MM.1S (cell line): ENCODE measurements around the gene GPR26.

Source experiments
- DNase-seq: peaks from one replicate; pipeline ENCODE4 v3.0.0-alpha.2; 2015
- H2AFZ ChIP-seq: fragments of 300-600 bp; sonication (generic); 2 replicates; pipeline ENCODE4 v1.6.0; 2016; ENCODE audit warnings: antibody characterized with exemption, low read length
- H3F3A ChIP-seq: fragments of 300-600 bp; sonication (generic); 2 replicates; pipeline ENCODE4 v1.6.1; 2016; ENCODE audit warnings: mild to moderate bottlenecking, antibody characterized with exemption, low read length, moderate library complexity, mixed read lengths; ENCODE audit not compliant: insufficient read depth
- H3K27ac ChIP-seq: fragments of 300-600 bp; sonication (generic); 2 replicates; pipeline ENCODE4 v1.5.1; 2016; ENCODE audit warnings: mild to moderate bottlenecking, low read length
- H3K27me3 ChIP-seq: fragments of 300-600 bp; sonication (generic); replicated peaks from 2 replicates; pipeline ENCODE4 v1.6.0; 2016; ENCODE audit warnings: low read length; ENCODE audit not compliant: insufficient read depth
- H3K36me3 ChIP-seq: fragments of 300-600 bp; sonication (generic); replicated peaks from 2 replicates; pipeline ENCODE4 v1.6.1; 2016; ENCODE audit warnings: mild to moderate bottlenecking, low read length, mixed read lengths; ENCODE audit not compliant: insufficient read depth
- H3K4me1 ChIP-seq: fragments of 300-600 bp; sonication (generic); 2 replicates; pipeline ENCODE4 v1.6.1; 2016; ENCODE audit warnings: low read length, mixed read lengths
- H3K4me2 ChIP-seq: fragments of 300-600 bp; sonication (generic); 2 replicates; pipeline ENCODE4 v1.6.0; 2016; ENCODE audit warnings: low read depth, low read length
- H3K4me3 ChIP-seq: fragments of 300-600 bp; sonication (generic); 2 replicates; pipeline ENCODE4 v1.5.1; 2016; ENCODE audit warnings: low read length, mixed read lengths
- H3K79me2 ChIP-seq: fragments of 300-600 bp; sonication (generic); 2 replicates; pipeline ENCODE4 v1.6.1; 2016; ENCODE audit warnings: mixed run types, low read length, mixed read lengths
- H3K9ac ChIP-seq: fragments of 300-600 bp; sonication (generic); 2 replicates; pipeline ENCODE4 v1.6.1; 2016; ENCODE audit warnings: low read length, mixed read lengths
- H3K9me2 ChIP-seq: fragments of 300-600 bp; sonication (generic); replicated peaks from 2 replicates; pipeline ENCODE4 v1.6.1; 2016; ENCODE audit warnings: mild to moderate bottlenecking, low read length, mixed read lengths; ENCODE audit not compliant: insufficient read depth
- H3K9me3 ChIP-seq: fragments of 300-600 bp; sonication (generic); replicated peaks from 2 replicates; pipeline ENCODE4 v1.6.1; 2016; ENCODE audit warnings: mild to moderate bottlenecking, low read length, mixed read lengths; ENCODE audit not compliant: insufficient read depth
- H4K20me1 ChIP-seq: fragments of 300-600 bp; sonication (generic); 2 replicates; pipeline ENCODE4 v1.6.1; 2016; ENCODE audit warnings: mild to moderate bottlenecking, low read length, moderate library complexity, mixed read lengths; ENCODE audit not compliant: insufficient read depth
- EZH2 ChIP-seq: fragments of 300-600 bp; sonication (generic); optimal IDR thresholded peaks from 2 replicates; pipeline ENCODE3; 2017; ENCODE audit warnings: low read depth, mild to moderate bottlenecking, antibody characterized with exemption, low read length, mixed read lengths
- EZH2phosphoT487 ChIP-seq: fragments of 300-600 bp; sonication (generic); IDR thresholded peaks from 2 replicates; pipeline ENCODE4 v1.6.1; 2018; ENCODE audit warnings: antibody characterized with exemption, low read length
- TF ChIP-seq, protein P1 (sequence below): fragments of 300-600 bp; sonication (generic); IDR thresholded peaks from 2 replicates; pipeline ENCODE4 v1.5.1; 2016; ENCODE audit warnings: antibody characterized with exemption, low read length, mixed read lengths

GPR26 gene

DNA sequence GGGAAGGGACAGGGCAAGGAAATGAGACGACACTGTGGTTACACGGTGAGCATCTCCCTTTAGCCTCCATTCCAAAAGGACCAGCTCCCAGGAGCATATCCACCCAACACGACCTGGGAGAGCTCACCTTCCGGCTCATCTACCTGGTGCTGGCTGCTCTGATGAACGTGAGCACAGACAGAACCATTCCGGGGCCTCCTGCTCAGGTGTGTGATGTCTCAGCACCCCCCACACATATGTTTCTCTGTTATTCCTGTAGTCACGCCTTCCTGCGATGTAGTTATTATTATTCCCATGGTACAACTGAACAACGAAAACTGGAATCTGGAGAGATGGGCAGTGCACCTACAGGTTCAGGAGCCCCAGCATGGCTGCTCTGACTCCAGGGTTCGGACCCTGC, 20.5 kb upstream of the GPR26 start:
- Histone ChIP-seq H3K79me2 (no peaks in the 10 kb centered on the region), H3K4me3 (no peak overlapping the region), H3F3A (no peaks in the 10 kb centered on the region), H3K4me1 (no peaks in the 10 kb centered on the region), H3K27ac (no peak overlapping the region), H3K4me2 (no peak overlapping the region), H3K9me3 (no peaks in the 10 kb centered on the region), H3K9me2 (no peaks in the 10 kb centered on the region), H3K9ac (no peak overlapping the region), H4K20me1 (no peaks in the 10 kb centered on the region), H3K27me3 (peaks cover 13% of the 10 kb centered on the region; the same call in 1 of the 2 replicates), H2AFZ (no peak overlapping the region), H3K36me3 (no peaks in the 10 kb centered on the region)
- TF ChIP-seq EZH2phosphoT487 (no peak), EZH2 (no peak)
- TF ChIP-seq, protein P1, sequence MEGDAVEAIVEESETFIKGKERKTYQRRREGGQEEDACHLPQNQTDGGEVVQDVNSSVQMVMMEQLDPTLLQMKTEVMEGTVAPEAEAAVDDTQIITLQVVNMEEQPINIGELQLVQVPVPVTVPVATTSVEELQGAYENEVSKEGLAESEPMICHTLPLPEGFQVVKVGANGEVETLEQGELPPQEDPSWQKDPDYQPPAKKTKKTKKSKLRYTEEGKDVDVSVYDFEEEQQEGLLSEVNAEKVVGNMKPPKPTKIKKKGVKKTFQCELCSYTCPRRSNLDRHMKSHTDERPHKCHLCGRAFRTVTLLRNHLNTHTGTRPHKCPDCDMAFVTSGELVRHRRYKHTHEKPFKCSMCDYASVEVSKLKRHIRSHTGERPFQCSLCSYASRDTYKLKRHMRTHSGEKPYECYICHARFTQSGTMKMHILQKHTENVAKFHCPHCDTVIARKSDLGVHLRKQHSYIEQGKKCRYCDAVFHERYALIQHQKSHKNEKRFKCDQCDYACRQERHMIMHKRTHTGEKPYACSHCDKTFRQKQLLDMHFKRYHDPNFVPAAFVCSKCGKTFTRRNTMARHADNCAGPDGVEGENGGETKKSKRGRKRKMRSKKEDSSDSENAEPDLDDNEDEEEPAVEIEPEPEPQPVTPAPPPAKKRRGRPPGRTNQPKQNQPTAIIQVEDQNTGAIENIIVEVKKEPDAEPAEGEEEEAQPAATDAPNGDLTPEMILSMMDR: no peak
- no peak for DNase-seq

DNA sequence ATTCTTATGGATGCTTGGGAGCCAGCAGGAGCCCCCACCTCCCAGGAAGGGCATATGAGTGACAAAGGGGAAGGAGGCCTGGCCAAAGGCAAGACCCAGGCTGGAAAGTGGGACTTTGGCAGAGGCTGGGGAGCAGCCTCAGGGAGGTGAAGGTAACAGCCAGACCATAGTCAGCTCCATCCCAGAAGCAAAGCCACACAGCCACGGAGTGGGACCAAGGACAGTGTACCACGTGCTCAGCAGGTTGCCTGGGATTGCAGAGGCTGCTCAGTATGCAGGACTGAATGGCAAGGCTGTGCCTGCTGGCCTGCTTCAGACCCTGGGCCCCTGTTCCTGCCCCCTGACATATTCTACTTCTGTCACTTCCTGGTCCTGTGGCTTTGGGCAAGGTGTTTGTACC, 17.6 kb upstream of the GPR26 start:
- H3K4me1 ChIP-seq: no peaks in the 10 kb centered on the region
- H3F3A ChIP-seq: no peaks in the 10 kb centered on the region
- no peaks in the 10 kb centered on the region for H3K9me2 ChIP-seq
- TF ChIP-seq, protein P1: no peak
- no peak for TF ChIP-seq EZH2
- TF ChIP-seq EZH2phosphoT487: no peak
- H3K9me3 ChIP-seq: no peaks in the 10 kb centered on the region
- no peaks in the 10 kb centered on the region for H4K20me1 ChIP-seq
- no peak for DNase-seq
- no peak overlapping the region for H3K4me3 ChIP-seq
- H3K27me3 ChIP-seq: 0 out of 2 replicates have a peak, but pooled peaks cover 8% of the 10 kb centered on the region
- no peak overlapping the region for H3K4me2 ChIP-seq
- no peaks in the 10 kb centered on the region for H3K79me2 ChIP-seq
- H3K9ac ChIP-seq: no peak overlapping the region
- no peak overlapping the region for H3K27ac ChIP-seq
- H3K36me3 ChIP-seq: no peaks in the 10 kb centered on the region
- no peak overlapping the region for H2AFZ ChIP-seq

DNA sequence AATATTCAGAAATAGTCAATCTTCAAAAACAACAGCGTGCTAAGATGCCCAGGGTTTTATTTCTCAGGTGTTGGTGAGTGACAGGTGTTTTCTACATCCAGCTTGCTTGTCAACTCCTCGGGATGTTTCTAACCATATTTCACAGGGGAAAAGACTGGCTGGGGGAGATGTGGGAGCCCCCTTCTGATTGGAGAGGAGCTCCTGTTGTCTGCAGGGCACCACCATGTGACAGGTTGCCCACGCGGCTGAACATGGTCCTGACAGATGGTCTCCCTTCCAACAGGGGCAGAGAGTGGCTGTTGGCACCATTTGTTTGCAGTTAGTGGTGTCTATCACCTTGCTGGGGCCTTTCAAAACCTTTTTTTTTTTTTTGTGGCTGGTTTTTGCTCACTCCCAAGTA, 16.5 kb upstream of the GPR26 start:
- Histone ChIP-seq H3K27me3 (0 out of 2 replicates have a peak, but pooled peaks cover 3% of the 10 kb centered on the region), H4K20me1 (no peaks in the 10 kb centered on the region), H2AFZ (no peak overlapping the region), H3F3A (no peaks in the 10 kb centered on the region), H3K9me2 (no peaks in the 10 kb centered on the region), H3K4me1 (no peaks in the 10 kb centered on the region), H3K4me2 (no peak overlapping the region), H3K27ac (no peak overlapping the region), H3K9ac (no peak overlapping the region), H3K36me3 (no peaks in the 10 kb centered on the region), H3K4me3 (no peak overlapping the region), H3K9me3 (no peaks in the 10 kb centered on the region), H3K79me2 (no peaks in the 10 kb centered on the region)
- TF ChIP-seq, protein P1: no peak
- TF ChIP-seq EZH2 (no peak), EZH2phosphoT487 (no peak)
- DNase-seq: no peak
